SH-SY5Y (cell line): ENCODE measurements around the gene DLG1.
A peak's percentile ranks its signal among the peaks of the same experiment; 100 is the strongest.

Experiments used
- GATA2 ChIP-seq: IDR thresholded peaks from 2 replicates; pipeline ENCODE4 v1.6.1; 2011; ENCODE audit warnings: mild to moderate bottlenecking, low read depth, low read length
- GATA3 ChIP-seq: IDR thresholded peaks from 2 replicates; pipeline ENCODE4 v1.6.1; 2011; ENCODE audit warnings: low read depth, mild to moderate bottlenecking, low read length, moderate library complexity

The DLG1 gene

DNA sequence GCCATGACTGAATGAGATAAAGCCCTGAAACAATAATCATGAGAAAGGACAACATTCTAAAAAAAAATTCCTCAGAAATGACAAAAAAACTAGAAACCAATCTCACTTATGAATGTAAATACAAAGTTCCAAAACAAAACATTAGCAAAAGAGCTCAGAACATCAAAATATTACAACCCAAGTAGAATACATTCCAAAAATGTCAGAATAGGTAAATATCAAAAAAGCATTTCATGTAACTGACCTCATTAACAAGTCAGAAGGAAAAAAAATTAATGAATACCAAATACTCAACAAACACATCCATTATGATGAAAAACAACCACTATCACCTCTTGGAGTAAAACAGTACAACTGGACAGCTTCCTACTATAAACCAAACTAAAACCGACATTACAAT is 93.1 kb downstream of the DLG1 start:
- TF ChIP-seq GATA3 (no peak), GATA2 (no peak)

DNA sequence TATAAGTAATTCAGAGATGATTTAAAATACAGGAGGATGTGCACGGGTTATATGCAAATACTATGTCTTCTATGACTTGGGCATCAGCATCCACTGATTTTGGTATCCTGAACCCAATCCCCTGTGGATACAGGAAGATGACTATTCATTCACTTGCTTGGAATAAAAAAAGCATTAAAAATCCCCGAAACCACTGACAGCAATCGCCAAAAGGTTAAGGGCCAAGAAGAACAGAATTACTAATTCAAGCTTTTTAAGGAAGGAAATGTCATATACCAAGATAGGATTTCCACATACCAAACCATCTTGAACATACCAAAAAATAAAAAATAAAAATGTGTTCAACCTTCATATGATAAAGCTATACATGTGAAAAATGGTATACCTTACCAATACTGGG is 93.7 kb downstream of the DLG1 start:
- no peak for TF ChIP-seq GATA2
- TF ChIP-seq GATA3: no peak

DNA sequence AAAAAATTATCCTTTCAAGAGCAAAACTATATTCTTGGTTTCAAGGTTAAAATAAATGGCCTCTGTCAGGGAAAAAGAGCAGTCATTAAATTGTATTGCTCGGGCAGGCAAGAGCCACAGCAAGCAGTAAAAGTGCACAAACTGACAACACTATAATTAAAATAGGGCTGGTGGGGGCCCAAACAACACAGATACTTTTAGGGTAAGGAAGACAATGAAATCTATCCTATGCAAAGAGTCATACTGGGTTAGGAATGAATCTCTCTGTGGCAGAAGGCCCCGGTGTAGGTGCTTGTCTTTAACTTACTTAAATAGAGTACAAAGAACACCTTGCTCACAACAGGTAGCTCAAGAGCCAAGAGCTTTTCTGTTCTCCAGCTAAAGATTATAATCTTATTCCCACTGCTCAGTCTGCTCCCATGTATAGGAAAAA is 94.7 kb downstream of the DLG1 start:
- no peak for TF ChIP-seq GATA2
- TF ChIP-seq GATA3: no peak

GRCh38 chr3:197202694-197203093 is 95.7 kb downstream of the DLG1 start:
- TF ChIP-seq GATA3: no peak
- no peak for TF ChIP-seq GATA2

GRCh38 chr3:197201791-197202452 is 96.5 kb downstream of the DLG1 start:
- TF ChIP-seq GATA2 (no peak), GATA3 (no peak)

DNA sequence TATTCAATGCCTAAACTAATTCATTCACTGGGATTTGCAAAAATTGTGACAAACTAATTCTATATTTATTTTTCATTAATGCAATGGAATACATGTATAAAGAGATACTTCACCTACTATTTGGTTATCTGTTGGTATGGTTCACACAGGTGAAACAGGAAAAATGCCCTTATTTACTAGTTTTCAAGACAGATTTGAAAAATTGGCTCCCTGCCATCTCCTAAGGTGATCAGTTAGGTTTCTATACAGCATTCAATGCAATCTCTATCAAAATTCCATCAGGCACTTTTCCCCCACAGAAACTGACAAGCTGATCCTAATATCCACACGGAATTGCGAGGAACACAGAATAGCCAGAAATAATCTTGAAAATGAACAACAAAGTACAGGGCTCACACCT is 101.1 kb downstream of the DLG1 start:
- TF ChIP-seq GATA3: no peak

- TF ChIP-seq GATA2 (no peak), GATA3 (no peak)
Measured at GRCh38 chr3:197196192-197196591, 102.2 kb downstream of the DLG1 start.

DNA sequence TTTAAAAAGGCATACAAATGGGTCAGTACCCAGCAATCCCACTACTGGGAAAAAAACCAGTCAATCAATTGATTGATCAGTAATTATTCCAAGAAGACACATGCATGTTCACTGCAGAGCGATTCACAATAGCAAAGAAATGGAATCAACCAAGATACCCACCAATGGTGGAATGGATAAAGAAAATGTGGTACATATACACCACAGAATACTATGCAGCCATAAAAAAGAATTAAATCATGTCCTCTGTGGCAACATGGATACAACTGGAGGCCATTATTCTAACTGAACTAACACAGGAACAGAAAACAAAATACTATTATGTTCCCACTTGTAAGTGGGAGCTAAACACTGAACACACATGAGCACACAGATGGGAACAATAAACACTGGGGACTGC is 103.1 kb downstream of the DLG1 start:
- TF ChIP-seq GATA2 (no peak), GATA3 (no peak)

DNA sequence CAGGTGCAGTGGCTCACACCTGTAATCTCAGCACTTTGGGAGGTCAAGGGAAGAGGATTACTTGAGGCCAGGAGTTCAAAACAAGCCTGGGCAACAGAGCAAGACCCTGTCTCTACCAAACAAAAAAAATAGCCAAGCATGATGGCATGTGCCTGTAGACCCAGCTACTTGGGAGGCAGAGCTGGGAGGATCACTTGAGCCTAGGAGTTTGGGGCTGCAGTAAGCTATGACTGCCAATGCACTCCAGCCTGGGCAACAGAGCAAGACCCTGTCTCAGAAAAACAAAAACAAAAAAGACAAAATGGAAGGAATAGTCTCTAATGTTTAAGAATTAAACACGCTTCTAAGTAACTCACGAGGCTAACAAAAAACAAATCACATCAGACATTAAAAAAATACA is 106.5 kb downstream of the DLG1 start:
- TF ChIP-seq GATA2 (no peak), GATA3 (no peak)

- TF ChIP-seq GATA2: peak; percentile 28; the same call in 1 of the 2 replicates
- TF ChIP-seq GATA3: peak; percentile 65
Measured at GRCh38 chr3:197189623-197190022, 108.8 kb downstream of the DLG1 start.

DNA sequence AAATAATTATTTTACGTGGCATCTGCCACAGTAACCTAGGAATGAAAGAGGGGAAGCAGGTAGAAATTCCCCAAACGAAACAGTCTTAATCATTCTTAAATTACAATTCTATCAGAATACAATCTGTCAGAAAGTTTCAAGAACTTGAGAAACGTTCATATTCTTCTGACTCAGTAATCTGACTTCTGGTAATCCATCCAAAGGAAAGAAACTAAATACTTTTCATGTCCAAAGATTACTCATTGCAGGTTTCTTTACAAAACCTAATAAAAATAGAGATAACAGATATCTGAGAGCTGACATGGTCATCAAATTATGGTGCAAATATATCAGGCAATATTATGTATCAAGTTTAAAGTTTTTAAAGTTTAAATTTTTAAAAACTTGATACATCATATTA is 109.4 kb downstream of the DLG1 start:
- no peak for TF ChIP-seq GATA3
- no peak for TF ChIP-seq GATA2

- TF ChIP-seq GATA3 (0 out of 2 replicates have a peak, but pooled peaks have one; percentile 26), GATA2 (no peak)
Measured at GRCh38 chr3:197186887-197187588, 111.4 kb downstream of the DLG1 start.

DNA sequence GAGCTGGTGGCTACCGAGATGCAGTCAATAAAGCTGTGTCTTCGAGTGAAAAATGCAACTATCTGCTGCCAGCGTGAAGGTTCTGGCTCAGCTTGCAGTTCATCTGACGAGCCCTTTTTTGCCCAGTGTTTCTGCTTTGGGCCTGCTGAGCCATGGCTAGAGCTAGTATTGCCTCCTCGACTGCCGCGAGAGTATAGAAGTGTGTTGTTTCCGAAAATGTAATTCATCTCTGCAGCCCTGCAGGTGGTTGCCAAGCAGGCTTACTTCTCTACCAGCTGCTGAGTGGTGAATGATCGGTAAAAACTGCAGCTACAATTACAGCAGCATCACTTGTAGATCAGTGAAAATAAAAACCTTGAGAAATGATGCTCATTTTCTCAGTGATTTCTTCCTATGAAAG is 114.8 kb downstream of the DLG1 start:
- TF ChIP-seq GATA2: no peak
- no peak for TF ChIP-seq GATA3

DNA sequence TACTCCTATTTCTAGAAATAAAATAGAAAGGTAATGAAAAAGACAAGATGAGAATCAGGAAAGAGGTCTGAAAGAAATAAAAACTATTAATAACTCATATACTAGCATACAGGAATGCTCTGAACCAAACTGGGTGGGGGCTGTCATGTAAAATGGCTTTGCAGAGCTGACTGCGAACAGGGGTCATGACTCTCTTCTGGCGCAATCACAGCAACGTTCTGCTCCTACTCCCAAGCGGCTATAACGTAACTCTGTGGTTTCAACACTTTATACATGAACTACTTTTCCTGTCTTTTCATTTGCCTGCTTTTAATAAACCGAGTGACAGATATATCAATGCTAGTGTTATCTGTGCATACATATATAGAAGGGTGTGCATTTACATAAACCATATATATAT is 116.7 kb downstream of the DLG1 start:
- no peak for TF ChIP-seq GATA2
- no peak for TF ChIP-seq GATA3

- TF ChIP-seq GATA2 (no peak), GATA3 (no peak)
Measured at GRCh38 chr3:197178998-197179397, 119.4 kb downstream of the DLG1 start.
